ENCODE measurements around the gene LRRN1. TPM values are rescaled to one million over a fixed set of nuclear protein-coding genes. Genes with fewer than 3 reads are reported as not detected.

Gene LRRN1
- total and polyA plus RNA-seq, 2 donors (not counting 1 experiment from before 2014, with no cell fraction given) = 1.1 to 2.5 TPM

- no peak overlapping the region for H3K9ac ChIP-seq (ENCODE audit: low read length)
- no peaks in the 10 kb centered on the region for H3K79me2 ChIP-seq (ENCODE audit: control insufficient read depth, insufficient read depth, low read length)
- no peak overlapping the region for H3K4me3 Mint-ChIP-seq
- POLR2A ChIA-PET = no interaction called here
- no peak overlapping the region for H3K27ac ChIP-seq (ENCODE audit: low read length in 2 of 2)
- no peak overlapping the region for H2AFZ ChIP-seq (ENCODE audit: insufficient read depth, low read depth, low read length, poor library complexity, severe bottlenecking)
- no peaks in the 10 kb centered on the region for H3K36me3 ChIP-seq (replicated peaks in 1 of 2; ENCODE audit: control extremely low read depth in 1 of 2, control insufficient read depth in 1 of 2, extremely low read depth in 1 of 2, insufficient read depth in 2 of 2, low read length in 1 of 2)
- no peak for DNase-seq
- no peaks in the 10 kb centered on the region for H3K4me1 Mint-ChIP-seq
- no peaks in the 10 kb centered on the region for H3K27me3 Mint-ChIP-seq
- no peaks in the 10 kb centered on the region for H3K27me3 ChIP-seq (replicated peaks in 1 of 4; ENCODE audit: control extremely low read depth in 1 of 4, control insufficient read depth in 3 of 4, insufficient read depth in 4 of 4, low read length in 3 of 4)
- H3K4me2 ChIP-seq (replicated peaks; ENCODE audit: low read depth, low read length, poor library complexity, severe bottlenecking) = no peak overlapping the region
- H4K20me1 ChIP-seq (ENCODE audit: control insufficient read depth, insufficient read depth, low read length, poor library complexity, severe bottlenecking) = no peaks in the 10 kb centered on the region
- intact Hi-C loops (cut with micrococcal nuclease) = no loop called here
- no peaks in the 10 kb centered on the region for H3K4me1 ChIP-seq (ENCODE audit: control insufficient read depth in 2 of 2, insufficient read depth in 2 of 2, low read length in 2 of 2)
- WGBS (ENCODE audit: insufficient coverage) = 92% methylated on average over 4 of the region's 4 CpGs
- no peaks in the 10 kb centered on the region for H3K9me3 ChIP-seq (ENCODE audit: control extremely low read depth in 1 of 3, control insufficient read depth in 2 of 3, insufficient read depth in 1 of 3, low read length in 2 of 3)
- no peak for TF ChIP-seq CTCF (IDR thresholded peaks at IDR 0.05)
- TF ChIP-seq EZH2 (IDR thresholded peaks at IDR 0.05; ENCODE audit: borderline replicate concordance, insufficient read depth, low read depth, low read length, poor library complexity, severe bottlenecking) = no peak
- ATAC-seq (ENCODE audit: low read depth) = no peak
- CTCF ChIA-PET = no interaction called here
- no peaks in the 10 kb centered on the region for H3K9me3 Mint-ChIP-seq (ENCODE audit: insufficient read depth)
- no peak overlapping the region for H3K4me3 ChIP-seq (ENCODE audit: control extremely low read depth in 1 of 5, extremely low read depth in 1 of 5, insufficient read depth in 1 of 5, low read depth in 2 of 5, low read length in 4 of 5)
- H3K27ac Mint-ChIP-seq = no peak overlapping the region
These were observed 16.0 kb upstream of the LRRN1 start for GRCh38 chr3:3783210-3783609.

- H3K4me2 ChIP-seq (replicated peaks; ENCODE audit: low read depth, low read length, poor library complexity, severe bottlenecking) = no peak overlapping the region
- H3K36me3 ChIP-seq (replicated peaks in 1 of 2; ENCODE audit: control extremely low read depth in 1 of 2, control insufficient read depth in 1 of 2, extremely low read depth in 1 of 2, insufficient read depth in 2 of 2, low read length in 1 of 2) = no peaks in the 10 kb centered on the region
- intact Hi-C loops (cut with micrococcal nuclease) = no loop called here
- no peaks in the 10 kb centered on the region for H3K4me1 ChIP-seq (ENCODE audit: control insufficient read depth in 2 of 2, insufficient read depth in 2 of 2, low read length in 2 of 2)
- no peaks in the 10 kb centered on the region for H3K4me1 Mint-ChIP-seq
- H4K20me1 ChIP-seq (ENCODE audit: control insufficient read depth, insufficient read depth, low read length, poor library complexity, severe bottlenecking) = no peaks in the 10 kb centered on the region
- H3K9ac ChIP-seq (ENCODE audit: low read length) = no peak overlapping the region
- TF ChIP-seq EZH2 (IDR thresholded peaks at IDR 0.05; ENCODE audit: borderline replicate concordance, insufficient read depth, low read depth, low read length, poor library complexity, severe bottlenecking) = no peak
- no peak for TF ChIP-seq CTCF (IDR thresholded peaks at IDR 0.05)
- no peak overlapping the region for H3K4me3 ChIP-seq (ENCODE audit: control extremely low read depth in 1 of 5, extremely low read depth in 1 of 5, insufficient read depth in 1 of 5, low read depth in 2 of 5, low read length in 4 of 5)
- no peak for DNase-seq
- H3K4me3 Mint-ChIP-seq = no peak overlapping the region
- H3K9me3 Mint-ChIP-seq (ENCODE audit: insufficient read depth) = no peaks in the 10 kb centered on the region
- ChIA-PET POLR2A (no interaction called here), CTCF (no interaction called here)
- no peak for ATAC-seq (ENCODE audit: low read depth)
- no peaks in the 10 kb centered on the region for H3K27me3 ChIP-seq (replicated peaks in 1 of 4; ENCODE audit: control extremely low read depth in 1 of 4, control insufficient read depth in 3 of 4, insufficient read depth in 4 of 4, low read length in 3 of 4)
- WGBS (ENCODE audit: insufficient coverage) = 90% methylated on average over 3 of the region's 5 CpGs
- no peak overlapping the region for H3K27ac ChIP-seq (ENCODE audit: low read length in 2 of 2)
- no peaks in the 10 kb centered on the region for H3K27me3 Mint-ChIP-seq
- no peak overlapping the region for H3K27ac Mint-ChIP-seq
- H3K9me3 ChIP-seq (ENCODE audit: control extremely low read depth in 1 of 3, control insufficient read depth in 2 of 3, insufficient read depth in 1 of 3, low read length in 2 of 3) = no peaks in the 10 kb centered on the region
- H2AFZ ChIP-seq (ENCODE audit: insufficient read depth, low read depth, low read length, poor library complexity, severe bottlenecking) = no peak overlapping the region
- no peaks in the 10 kb centered on the region for H3K79me2 ChIP-seq (ENCODE audit: control insufficient read depth, insufficient read depth, low read length)
These were observed 15.5 kb upstream of the LRRN1 start for GRCh38 chr3:3783696-3784095.

Measured in B cell (primary cell).